Panc1 (cell line): Measurements from ENCODE around the gene NACC1. TPM values are rescaled to one million over a fixed set of nuclear protein-coding genes. Genes with fewer than 3 reads are reported as not detected.
A peak's percentile ranks its signal among the peaks of the same experiment; 100 is the strongest.
"Not testable (repeated sequence)": the region's sequence is repeated elsewhere in the genome, so short reads cannot be mapped to it uniquely, and the experiment has no call there.

ENCODE experiments used
- ATAC-seq: fragments of 200-7000 bp; cut with Tn5 transposase; 2 replicates; pipeline ENCODE4 v1.9.1; 2020; ENCODE audit warnings: mild to moderate bottlenecking, moderate library complexity
- BruUV-seq: library from RNA; stranded (reverse); fragments of 400-500 nt; replicated peaks from 2 replicates; lab custom pipeline; 2021; lab: Mats Ljungman, UMichigan
- CTCF ChIA-PET: fragments of 300-600 bp; sonication (Branson Sonifier 250); formaldehyde crosslinking; loops from one replicate; lab custom pipeline; 2022; ENCODE audit warnings: antibody characterized with exemption; lab: Charles Lee
- POLR2A ChIA-PET: fragments of 300-600 bp; sonication (Branson Sonifier 250); formaldehyde crosslinking; loops from one replicate; lab custom pipeline; 2022; ENCODE audit warnings: antibody characterized with exemption; lab: Charles Lee
- DNase-seq: peaks from one replicate; pipeline ENCODE4 v3.0.0-alpha.2; 2010; ENCODE audit warnings: low read depth, low spot score
- H3K27ac ChIP-seq: 2 replicates; pipeline ENCODE4 v1.5.1; 2011; ENCODE audit warnings: mild to moderate bottlenecking, low read length, inconsistent platforms
- H3K27me3 ChIP-seq: fragments of 200-500 bp; sonication (Bioruptor generic); 2 replicates; pipeline ENCODE4 v1.6.0; 2014; ENCODE audit warnings: low read length, inconsistent platforms; ENCODE audit not compliant: control insufficient read depth, insufficient read depth
- H3K36me3 ChIP-seq: fragments of 200-500 bp; sonication (Bioruptor generic); 2 replicates; pipeline ENCODE4 v1.5.1; 2014; ENCODE audit warnings: inconsistent platforms, mild to moderate bottlenecking, low read length, moderate library complexity; ENCODE audit not compliant: control insufficient read depth, insufficient read depth
- H3K4me1 ChIP-seq: 2 replicates; pipeline ENCODE4 v1.5.1; 2011; ENCODE audit warnings: inconsistent platforms, mild to moderate bottlenecking, low read length, moderate library complexity; ENCODE audit not compliant: control insufficient read depth, insufficient read depth
- H3K4me3 ChIP-seq, 2 experiments: 2 replicates each; pipeline ENCODE4 v1.5.1; 2011 to 2012; ENCODE audit warnings: low read depth in 2 of 2, low read length in 2 of 2, mild to moderate bottlenecking in 2 of 2, inconsistent platforms in 1 of 2, moderate library complexity in 1 of 2
- H3K9me3 ChIP-seq: fragments of 200-500 bp; sonication (Bioruptor generic); 2 replicates; pipeline ENCODE4 v1.5.1; 2014; ENCODE audit warnings: low read depth, mild to moderate bottlenecking, inconsistent platforms, low read length, moderate library complexity; ENCODE audit not compliant: control insufficient read depth, insufficient read depth
- POLR2AphosphoS5 ChIP-seq: IDR thresholded peaks from 2 replicates; pipeline ENCODE4 v1.6.1; 2012; ENCODE audit warnings: mild to moderate bottlenecking, low read depth, low read length, moderate library complexity
- SIN3A ChIP-seq: IDR thresholded peaks from 2 replicates; pipeline ENCODE4 v1.6.1; 2012; ENCODE audit warnings: low read depth, mild to moderate bottlenecking, low read length, moderate library complexity, borderline replicate concordance; ENCODE audit not compliant: insufficient read depth
- TCF7L2 ChIP-seq: IDR thresholded peaks from 2 replicates; pipeline ENCODE4 v1.6.1; 2011; ENCODE audit warnings: mild to moderate bottlenecking, low read depth, low read length, inconsistent platforms
- in situ Hi-C: cut with HindIII; loops from 2 replicates; pipeline ENCODE4 v1.10.0; 2016; ENCODE audit warnings: low sequenced_read_pairs, low pct_unique_long_range_greater_than_20kb
- intact Hi-C: fragments of 100-400 bp; cut with micrococcal nuclease; formaldehyde crosslinking; loops from one replicate; pipeline ENCODE4 v1.10.0; 2022; ENCODE audit not compliant: unreplicated experiment
- total RNA-seq: library from RNA; stranded (reverse); gene quantifications from one replicate; pipeline ENCODE4 v1.2.1, GENCODE V29; 2021; ENCODE audit not compliant: unreplicated experiment
- TF ChIP-seq, protein P1 (sequence below), 2 experiments: IDR thresholded peaks; 2 replicates each; pipeline ENCODE4 v1.6.1; 2011 to 2012; ENCODE audit warnings: low read depth in 2 of 2, control low read depth in 1 of 2, low read length in 1 of 2, mild to moderate bottlenecking in 1 of 2, moderate library complexity in 1 of 2; ENCODE audit not compliant: insufficient read depth in 1 of 2
- TF ChIP-seq, protein P2 (sequence below): fragments of 450-650 bp; IDR thresholded peaks from 2 replicates; pipeline ENCODE4 v1.5.1; 2017; ENCODE audit warnings: mild to moderate bottlenecking

The NACC1 gene
- total RNA-seq, 1 experiment from 2014 or later: 129 TPM

GRCh38 chr19:13176345-13176744, 58.3 kb downstream of the NACC1 start:
- Histone ChIP-seq H3K4me1 (peaks cover 27% of the 10 kb centered on the region), H3K27ac (peak overlapping the region; percentile 54; the same call in 1 of the 2 replicates), H3K4me3 (no peak overlapping the region), H3K27me3 (no peaks in the 10 kb centered on the region), H3K36me3 (no peaks in the 10 kb centered on the region), H3K9me3 (no peaks in the 10 kb centered on the region)
- in situ Hi-C loops: no loop called here
- BruUV-seq: no TSS peak
- intact Hi-C loops: no loop called here
- POLR2A ChIA-PET: interaction anchor here (0.6 to 0.7 kb wide), 3 partner anchors 9 to 34 kb away, joined by 3 to 9 read pairs (median 7); no protein-coding TSS in a partner anchor
- ATAC-seq (no peak), DNase-seq (no peak)
- CTCF ChIA-PET: no interaction called here
- TF ChIP-seq TCF7L2 (no peak), POLR2AphosphoS5 (no peak), SIN3A (no peak)
- TF ChIP-seq, protein P1, sequence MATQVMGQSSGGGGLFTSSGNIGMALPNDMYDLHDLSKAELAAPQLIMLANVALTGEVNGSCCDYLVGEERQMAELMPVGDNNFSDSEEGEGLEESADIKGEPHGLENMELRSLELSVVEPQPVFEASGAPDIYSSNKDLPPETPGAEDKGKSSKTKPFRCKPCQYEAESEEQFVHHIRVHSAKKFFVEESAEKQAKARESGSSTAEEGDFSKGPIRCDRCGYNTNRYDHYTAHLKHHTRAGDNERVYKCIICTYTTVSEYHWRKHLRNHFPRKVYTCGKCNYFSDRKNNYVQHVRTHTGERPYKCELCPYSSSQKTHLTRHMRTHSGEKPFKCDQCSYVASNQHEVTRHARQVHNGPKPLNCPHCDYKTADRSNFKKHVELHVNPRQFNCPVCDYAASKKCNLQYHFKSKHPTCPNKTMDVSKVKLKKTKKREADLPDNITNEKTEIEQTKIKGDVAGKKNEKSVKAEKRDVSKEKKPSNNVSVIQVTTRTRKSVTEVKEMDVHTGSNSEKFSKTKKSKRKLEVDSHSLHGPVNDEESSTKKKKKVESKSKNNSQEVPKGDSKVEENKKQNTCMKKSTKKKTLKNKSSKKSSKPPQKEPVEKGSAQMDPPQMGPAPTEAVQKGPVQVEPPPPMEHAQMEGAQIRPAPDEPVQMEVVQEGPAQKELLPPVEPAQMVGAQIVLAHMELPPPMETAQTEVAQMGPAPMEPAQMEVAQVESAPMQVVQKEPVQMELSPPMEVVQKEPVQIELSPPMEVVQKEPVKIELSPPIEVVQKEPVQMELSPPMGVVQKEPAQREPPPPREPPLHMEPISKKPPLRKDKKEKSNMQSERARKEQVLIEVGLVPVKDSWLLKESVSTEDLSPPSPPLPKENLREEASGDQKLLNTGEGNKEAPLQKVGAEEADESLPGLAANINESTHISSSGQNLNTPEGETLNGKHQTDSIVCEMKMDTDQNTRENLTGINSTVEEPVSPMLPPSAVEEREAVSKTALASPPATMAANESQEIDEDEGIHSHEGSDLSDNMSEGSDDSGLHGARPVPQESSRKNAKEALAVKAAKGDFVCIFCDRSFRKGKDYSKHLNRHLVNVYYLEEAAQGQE (IDR thresholded peaks at IDR 0.05; ENCODE audit: insufficient read depth in 1 of 2, low read depth in 2 of 2, low read length in 1 of 2): no peak
- TF ChIP-seq, protein P2, sequence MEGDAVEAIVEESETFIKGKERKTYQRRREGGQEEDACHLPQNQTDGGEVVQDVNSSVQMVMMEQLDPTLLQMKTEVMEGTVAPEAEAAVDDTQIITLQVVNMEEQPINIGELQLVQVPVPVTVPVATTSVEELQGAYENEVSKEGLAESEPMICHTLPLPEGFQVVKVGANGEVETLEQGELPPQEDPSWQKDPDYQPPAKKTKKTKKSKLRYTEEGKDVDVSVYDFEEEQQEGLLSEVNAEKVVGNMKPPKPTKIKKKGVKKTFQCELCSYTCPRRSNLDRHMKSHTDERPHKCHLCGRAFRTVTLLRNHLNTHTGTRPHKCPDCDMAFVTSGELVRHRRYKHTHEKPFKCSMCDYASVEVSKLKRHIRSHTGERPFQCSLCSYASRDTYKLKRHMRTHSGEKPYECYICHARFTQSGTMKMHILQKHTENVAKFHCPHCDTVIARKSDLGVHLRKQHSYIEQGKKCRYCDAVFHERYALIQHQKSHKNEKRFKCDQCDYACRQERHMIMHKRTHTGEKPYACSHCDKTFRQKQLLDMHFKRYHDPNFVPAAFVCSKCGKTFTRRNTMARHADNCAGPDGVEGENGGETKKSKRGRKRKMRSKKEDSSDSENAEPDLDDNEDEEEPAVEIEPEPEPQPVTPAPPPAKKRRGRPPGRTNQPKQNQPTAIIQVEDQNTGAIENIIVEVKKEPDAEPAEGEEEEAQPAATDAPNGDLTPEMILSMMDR: no peak

GRCh38 chr19:13177584-13177983, 59.5 kb downstream of the NACC1 start:
- H3K36me3 ChIP-seq, intact Hi-C loops, POLR2A ChIA-PET, H3K27ac ChIP-seq, BruUV-seq, H3K27me3 ChIP-seq, in situ Hi-C loops, DNase-seq, H3K4me3 ChIP-seq, H3K9me3 ChIP-seq, ATAC-seq, CTCF ChIA-PET: not testable (repeated sequence)
- H3K4me1 ChIP-seq: peaks cover 27% of the 10 kb centered on the region

DNA sequence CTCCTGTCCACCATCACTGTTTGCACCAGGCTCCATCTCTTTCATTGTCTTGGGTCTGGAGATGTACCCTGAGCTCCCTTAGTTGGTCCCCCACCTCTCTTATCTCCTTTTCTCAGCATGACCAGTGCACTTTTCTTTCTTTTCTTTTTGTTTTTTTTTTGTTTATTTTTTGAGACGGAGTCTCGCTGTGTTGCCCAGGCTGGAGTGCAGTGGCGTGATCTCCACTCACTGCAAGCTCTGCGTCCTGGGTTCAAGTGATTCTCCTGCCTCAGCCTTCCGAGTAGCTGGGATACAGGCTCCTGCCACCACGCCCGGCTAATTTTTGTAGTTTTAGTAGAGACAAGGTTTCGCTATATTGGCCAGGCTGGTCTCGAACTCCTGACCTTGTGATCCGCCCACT, 60.2 kb downstream of the NACC1 start:
- DNase-seq, intact Hi-C loops, POLR2A ChIA-PET, H3K36me3 ChIP-seq, H3K27ac ChIP-seq, in situ Hi-C loops, H3K27me3 ChIP-seq, H3K4me3 ChIP-seq, ATAC-seq, H3K9me3 ChIP-seq, CTCF ChIA-PET, BruUV-seq: not testable (repeated sequence)
- H3K4me1 ChIP-seq: peaks cover 22% of the 10 kb centered on the region
